Vagina (tissue), 2 donors: ENCODE measurements around the gene GLT8D1.

Experiments
- POLR2A ChIP-seq, 2 donors: fragments of 450-650 bp; IDR thresholded peaks; one replicate each; pipeline ENCODE4 v1.6.1; 2017; ENCODE audit warnings: antibody characterized with exemption in 2 of 2, mild to moderate bottlenecking in 2 of 2, moderate library complexity in 2 of 2
- TF ChIP-seq, protein P1 (sequence below), 3 experiments: fragments of 450-650 bp in 2 of 3; fragments of 200-600 bp in 1 of 3; sonication (generic) in 1 of 3; IDR thresholded peaks; one replicate each; pipeline ENCODE4 v1.5.1; 2017 to 2019; ENCODE audit warnings: antibody characterized with exemption in 3 of 3, mild to moderate bottlenecking in 2 of 3, moderate library complexity in 2 of 3

DNA sequence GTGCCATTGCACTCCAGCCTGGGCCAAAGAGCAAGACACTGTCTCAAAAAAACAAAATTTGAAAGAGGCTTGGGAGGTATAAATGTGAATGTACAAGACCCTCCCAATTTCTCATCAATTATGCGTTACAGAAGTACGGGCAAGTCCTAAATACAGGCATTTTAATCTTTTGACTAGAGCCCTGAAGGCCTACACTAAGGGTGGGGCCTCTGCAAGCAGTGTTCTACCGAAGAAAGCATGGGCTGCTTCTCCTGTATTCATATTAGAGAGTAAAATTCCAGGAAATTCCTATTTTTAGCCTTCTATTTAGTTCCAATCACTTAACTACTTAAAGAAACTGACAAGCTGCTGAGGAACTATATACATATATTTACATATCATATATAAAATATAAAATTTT is 45.5 kb downstream of the GLT8D1 start:
- TF ChIP-seq, protein P1, sequence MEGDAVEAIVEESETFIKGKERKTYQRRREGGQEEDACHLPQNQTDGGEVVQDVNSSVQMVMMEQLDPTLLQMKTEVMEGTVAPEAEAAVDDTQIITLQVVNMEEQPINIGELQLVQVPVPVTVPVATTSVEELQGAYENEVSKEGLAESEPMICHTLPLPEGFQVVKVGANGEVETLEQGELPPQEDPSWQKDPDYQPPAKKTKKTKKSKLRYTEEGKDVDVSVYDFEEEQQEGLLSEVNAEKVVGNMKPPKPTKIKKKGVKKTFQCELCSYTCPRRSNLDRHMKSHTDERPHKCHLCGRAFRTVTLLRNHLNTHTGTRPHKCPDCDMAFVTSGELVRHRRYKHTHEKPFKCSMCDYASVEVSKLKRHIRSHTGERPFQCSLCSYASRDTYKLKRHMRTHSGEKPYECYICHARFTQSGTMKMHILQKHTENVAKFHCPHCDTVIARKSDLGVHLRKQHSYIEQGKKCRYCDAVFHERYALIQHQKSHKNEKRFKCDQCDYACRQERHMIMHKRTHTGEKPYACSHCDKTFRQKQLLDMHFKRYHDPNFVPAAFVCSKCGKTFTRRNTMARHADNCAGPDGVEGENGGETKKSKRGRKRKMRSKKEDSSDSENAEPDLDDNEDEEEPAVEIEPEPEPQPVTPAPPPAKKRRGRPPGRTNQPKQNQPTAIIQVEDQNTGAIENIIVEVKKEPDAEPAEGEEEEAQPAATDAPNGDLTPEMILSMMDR (IDR thresholded peaks at IDR 0.05): no peak
- no peak for TF ChIP-seq POLR2A (IDR thresholded peaks at IDR 0.05)
